SK-N-SH (cell line): Measurements from ENCODE around the gene SREK1IP1. TPM values are rescaled to one million over a fixed set of nuclear protein-coding genes. Genes with fewer than 3 reads are reported as not detected.

ENCODE experiments used
- CTCF ChIA-PET: fragments of 300-600, 350-600 bp; formaldehyde crosslinking; extraction: SDS; loops from one replicate; lab custom pipeline; 2021; lab: Yijun Ruan, JAX
- POLR2A ChIA-PET: fragments of 350-600 bp; sonication (Branson Sonifier 250); formaldehyde crosslinking; extraction: SDS; loops from one replicate; lab custom pipeline; 2020; ENCODE audit warnings: antibody characterized with exemption, inconsistent platforms; lab: Yijun Ruan, JAX
- DNase-seq: peaks from one replicate; pipeline ENCODE4 v3.0.0; 2012
- H2AFZ ChIP-seq: fragments of 200-600 bp; sonication (generic); 2 replicates; pipeline ENCODE4 v1.8.1; 2016; ENCODE audit warnings: antibody characterized with exemption, mild to moderate bottlenecking, low read depth
- H3F3A ChIP-seq: fragments of 200-600 bp; sonication (generic); replicated peaks from 2 replicates; pipeline ENCODE3; 2016; ENCODE audit warnings: antibody characterized with exemption, mild to moderate bottlenecking; ENCODE audit not compliant: insufficient read depth
- H3K27ac ChIP-seq, 2 experiments: fragments of 200-500 bp in 1 of 2; fragments of 200-600 bp in 1 of 2; sonication (Bioruptor generic) in 1 of 2; sonication (generic), shearing (Covaris generic) in 1 of 2; 2 replicates each; pipeline versions ENCODE4 v1.5.1 to v1.6.1; 2014 to 2016; ENCODE audit warnings: low read depth in 2 of 2, inconsistent platforms in 1 of 2, low read length in 1 of 2, mild to moderate bottlenecking in 1 of 2, mixed read lengths in 1 of 2
- H3K27me3 ChIP-seq: fragments of 200-600 bp; sonication (generic), shearing (Covaris generic); 2 replicates; pipeline ENCODE4 v1.6.1; 2016; ENCODE audit warnings: mixed run types; ENCODE audit not compliant: insufficient read depth
- H3K36me3 ChIP-seq, 2 experiments: fragments of 200-500 bp in 1 of 2; fragments of 200-600 bp in 1 of 2; sonication (Bioruptor generic) in 1 of 2; sonication (generic) in 1 of 2; replicated peaks in 1 of 2; 2 replicates each; pipeline versions ENCODE3 to v1.5.1; 2014 to 2016; ENCODE audit warnings: low read length in 1 of 2, mild to moderate bottlenecking in 1 of 2; ENCODE audit not compliant: insufficient read depth in 2 of 2, control insufficient read depth in 1 of 2
- H3K4me1 ChIP-seq, 2 experiments: fragments of 200-500 bp in 1 of 2; fragments of 200-600 bp in 1 of 2; sonication (Bioruptor generic) in 1 of 2; sonication (generic), shearing (Covaris generic) in 1 of 2; 2 replicates each; pipeline versions ENCODE4 v1.5.1 to v1.6.1; 2014 to 2016; ENCODE audit warnings: low read depth in 1 of 2, low read length in 1 of 2, mixed run types in 1 of 2; ENCODE audit not compliant: insufficient read depth in 2 of 2, control insufficient read depth in 1 of 2
- H3K4me2 ChIP-seq: fragments of 200-600 bp; sonication (generic), shearing (Covaris generic); 2 replicates; pipeline ENCODE4 v1.6.1; 2017; ENCODE audit warnings: mixed run types
- H3K4me3 ChIP-seq, 2 experiments: fragments of 200-500 bp in 1 of 2; fragments of 200-600 bp in 1 of 2; sonication (Bioruptor generic) in 1 of 2; sonication (generic), shearing (Covaris generic) in 1 of 2; 2 replicates each; pipeline versions ENCODE4 v1.5.1 to v1.8.1; 2014 to 2016; ENCODE audit warnings: low read depth in 2 of 2, inconsistent platforms in 1 of 2, low read length in 1 of 2, mild to moderate bottlenecking in 1 of 2, mixed read lengths in 1 of 2, moderate library complexity in 1 of 2
- H3K79me2 ChIP-seq: fragments of 200-600 bp; sonication (generic); 2 replicates; pipeline ENCODE4 v1.8.1; 2017; ENCODE audit warnings: mild to moderate bottlenecking; ENCODE audit not compliant: insufficient read depth
- H3K9ac ChIP-seq: fragments of 200-600 bp; sonication (generic); 2 replicates; pipeline ENCODE4 v1.6.1; 2017; ENCODE audit warnings: mixed run types
- H3K9me2 ChIP-seq: fragments of 200-600 bp; sonication (generic); 2 replicates; pipeline ENCODE4 v1.6.1; 2017; ENCODE audit warnings: mixed run types
- H3K9me3 ChIP-seq: fragments of 200-600 bp; sonication (generic); 2 replicates; pipeline ENCODE4 v1.6.1; 2017; ENCODE audit warnings: mixed run types, mild to moderate bottlenecking, moderate library complexity
- H4K20me1 ChIP-seq: fragments of 200-600 bp; sonication (generic); 2 replicates; pipeline ENCODE4 v1.6.1; 2017; ENCODE audit warnings: mild to moderate bottlenecking, mixed run types; ENCODE audit not compliant: insufficient read depth
- CHD2 ChIP-seq: fragments of 150-350 bp; IDR thresholded peaks from 2 replicates; pipeline ENCODE4 v1.6.1; 2018; ENCODE audit warnings: low read length; ENCODE audit not compliant: partially characterized antibody
- ELF1 ChIP-seq: IDR thresholded peaks from 2 replicates; pipeline ENCODE4 v1.4.0; 2012
- EP300 ChIP-seq, 2 experiments: IDR thresholded peaks; 2 replicates each; pipeline versions ENCODE4 v1.4.0 to v1.6.1; 2012; ENCODE audit warnings: borderline replicate concordance in 1 of 2, low read depth in 1 of 2, low read length in 1 of 2
- EZH2phosphoT487 ChIP-seq: fragments of 200-600 bp; sonication (generic); IDR thresholded peaks from 2 replicates; pipeline ENCODE4 v1.6.1; 2017; ENCODE audit warnings: low read depth, mixed run types, mild to moderate bottlenecking, antibody characterized with exemption, moderate library complexity, borderline replicate concordance
- GABPA ChIP-seq: IDR thresholded peaks from 2 replicates; pipeline ENCODE4 v1.4.0; 2012; ENCODE audit warnings: low read depth, mild to moderate bottlenecking
- IRF3 ChIP-seq: fragments of 150-350 bp; IDR thresholded peaks from 2 replicates; pipeline ENCODE4 v1.6.1; 2016; ENCODE audit warnings: mild to moderate bottlenecking, low read depth, low read length
- JUND ChIP-seq: IDR thresholded peaks from 2 replicates; pipeline ENCODE4 v1.4.0; 2012
- MAX ChIP-seq: IDR thresholded peaks from 2 replicates; pipeline ENCODE4 v1.4.0; 2012; ENCODE audit warnings: low read depth
- MEF2A ChIP-seq: IDR thresholded peaks from 2 replicates; pipeline ENCODE4 v1.4.0; 2012; ENCODE audit warnings: low read depth, borderline replicate concordance
- NRF1 ChIP-seq: IDR thresholded peaks from 2 replicates; pipeline ENCODE4 v1.6.1; 2012; ENCODE audit warnings: low read depth, mild to moderate bottlenecking, low read length
- PBX3 ChIP-seq: IDR thresholded peaks from 2 replicates; pipeline ENCODE4; 2012
- YY1 ChIP-seq: IDR thresholded peaks from 2 replicates; pipeline ENCODE4 v1.4.0; 2012; ENCODE audit warnings: low read depth, mild to moderate bottlenecking
- ZBTB33 ChIP-seq: IDR thresholded peaks from 2 replicates; pipeline ENCODE4 v1.4.0; 2012; ENCODE audit warnings: low read depth, borderline replicate concordance
- WGBS: methylation state at CpG from one replicate; pipeline ENCODE4 v1.1.6; 2017; ENCODE audit warnings: low lambda C conversion rate; 5-methylcytosine and 5-hydroxymethylcytosine counted together
- polyA plus RNA-seq, 3 experiments: library from polyadenylated mRNA; depleted of rRNA; stranded (reverse); fragments of >200 nt; gene quantifications; 2 replicates each; pipeline ENCODE4 v1.2.3, GENCODE V29; 2012

Gene SREK1IP1
- polyA plus RNA-seq, 1 of the 3 experiments (the other 2 are of a cell fraction) = 1.2 TPM

GRCh38 chr5:64766941-64767340, 1.6 kb downstream of the SREK1IP1 start:
- Histone ChIP-seq H3K4me1 (peaks cover 5 to 17% of the 10 kb centered on the region in 2 experiments; a peak in 3 of 4 replicates), H3K79me2 (peaks cover 91% of the 10 kb centered on the region), H3K4me3 (peak overlapping the region; percentile 97 to 98), H3F3A (no peaks in the 10 kb centered on the region), H3K27ac (no peak overlapping the region), H3K4me2 (peak overlapping the region; percentile 87), H3K9ac (peak overlapping the region; percentile 84; the same call in 1 of the 2 replicates), H2AFZ (no peak overlapping the region), H3K9me3 (no peaks in the 10 kb centered on the region), H3K36me3 (peaks cover 12 to 27% of the 10 kb centered on the region in 2 experiments), H3K9me2 (no peaks in the 10 kb centered on the region)
- POLR2A ChIA-PET = no interaction called here
- 95% methylated on average over 2 of the region's 2 CpGs for WGBS
- no peak for DNase-seq
- CTCF ChIA-PET = interaction anchor here (2.1 kb wide), 1 partner anchor 15 kb away, joined by 6 read pairs; no protein-coding TSS in a partner anchor
- no peak for TF ChIP-seq MEF2A
- TF ChIP-seq JUND = no peak
- TF ChIP-seq CHD2 = no peak
- no peak for TF ChIP-seq MAX
- no peak for TF ChIP-seq NRF1
- TF ChIP-seq GABPA = no peak
- no peak for TF ChIP-seq EP300 (IDR thresholded peaks at IDR 0.05; ENCODE audit: borderline replicate concordance in 1 of 2, low read depth in 1 of 2, low read length in 1 of 2)
- TF ChIP-seq ZBTB33 = no peak
- TF ChIP-seq PBX3 = no peak
- TF ChIP-seq EZH2phosphoT487 = no peak
- TF ChIP-seq, all 33 proteins: peak for 0
- Histone ChIP-seq H4K20me1 (no peaks in the 10 kb centered on the region), H3K27me3 (no peaks in the 10 kb centered on the region)

GRCh38 chr5:64765804-64766504, 2.5 kb downstream of the SREK1IP1 start:
- no peak for TF ChIP-seq YY1
- no peak for TF ChIP-seq IRF3
- TF ChIP-seq ELF1 = no peak
- TF ChIP-seq, all 33 proteins: peak for 0
- Histone ChIP-seq H2AFZ (no peak overlapping the region), H3K4me3 (no peak overlapping the region), H3K4me1 (peaks cover 5 to 17% of the 10 kb centered on the region in 2 experiments; a peak in 3 of 4 replicates), H3K27ac (no peak overlapping the region), H3K27me3 (no peaks in the 10 kb centered on the region), H3F3A (no peaks in the 10 kb centered on the region), H3K36me3 (peaks cover 14 to 31% of the 10 kb centered on the region in 2 experiments), H3K79me2 (peaks cover 88% of the 10 kb centered on the region), H4K20me1 (no peaks in the 10 kb centered on the region), H3K4me2 (no peak overlapping the region), H3K9ac (no peak overlapping the region), H3K9me3 (no peaks in the 10 kb centered on the region), H3K9me2 (no peaks in the 10 kb centered on the region)
- no peak for DNase-seq
- ChIA-PET POLR2A (no interaction called here), CTCF (interaction anchor here (0.8 kb wide), 1 partner anchor 9 kb away, joined by 3 read pairs; no protein-coding TSS in a partner anchor)
- 95% methylated on average over 2 of the region's 2 CpGs for WGBS
